ENCODE data around the gene PPFIA1.

The PPFIA1 gene

DNA sequence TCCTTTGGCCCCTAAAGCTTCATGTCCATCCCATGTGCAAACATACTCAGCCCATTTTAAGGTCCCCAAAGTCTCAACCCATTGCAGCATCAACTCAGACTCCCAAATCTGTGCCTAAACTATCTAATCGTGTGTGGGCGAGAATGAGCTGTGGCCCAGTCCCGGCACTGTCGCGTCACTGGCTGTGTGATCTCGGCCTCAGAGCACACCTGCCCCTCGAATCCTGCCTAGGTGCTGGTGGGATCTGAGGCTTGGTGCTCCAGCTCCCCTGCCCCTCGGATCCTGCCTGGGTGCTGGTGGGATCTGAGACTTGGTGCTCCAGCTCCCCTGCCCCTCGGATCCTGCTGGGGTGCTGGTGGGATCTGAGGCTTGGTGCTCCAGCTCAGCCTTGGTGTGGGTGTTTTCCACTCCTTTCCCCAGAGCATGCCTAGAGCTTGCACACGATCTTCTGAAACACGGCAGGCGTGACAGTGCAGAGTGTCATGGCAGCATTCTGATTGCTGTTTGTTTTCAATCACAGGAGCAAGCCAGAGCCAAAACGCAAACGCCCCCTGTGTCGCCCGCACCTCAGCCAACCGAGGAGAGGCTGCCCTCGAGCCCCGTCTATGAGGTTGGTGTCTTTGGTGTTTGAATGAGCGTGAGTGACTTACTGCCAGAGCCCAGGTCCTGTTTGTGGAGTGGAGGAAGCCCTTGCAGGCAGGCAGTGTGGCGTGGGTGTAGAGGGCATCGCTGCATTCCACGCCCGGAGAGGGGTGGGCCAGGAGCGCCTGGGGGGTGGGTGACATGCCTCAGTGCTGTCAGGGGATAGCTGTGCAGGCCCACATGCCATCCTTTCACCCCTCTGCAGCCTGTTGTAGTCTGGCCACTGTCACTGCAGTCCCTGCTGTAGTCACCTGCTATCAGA, 160.4 kb downstream of the PPFIA1 start:
- no peak for DNase-seq (ENCODE audit: low read depth, low spot score)

DNA sequence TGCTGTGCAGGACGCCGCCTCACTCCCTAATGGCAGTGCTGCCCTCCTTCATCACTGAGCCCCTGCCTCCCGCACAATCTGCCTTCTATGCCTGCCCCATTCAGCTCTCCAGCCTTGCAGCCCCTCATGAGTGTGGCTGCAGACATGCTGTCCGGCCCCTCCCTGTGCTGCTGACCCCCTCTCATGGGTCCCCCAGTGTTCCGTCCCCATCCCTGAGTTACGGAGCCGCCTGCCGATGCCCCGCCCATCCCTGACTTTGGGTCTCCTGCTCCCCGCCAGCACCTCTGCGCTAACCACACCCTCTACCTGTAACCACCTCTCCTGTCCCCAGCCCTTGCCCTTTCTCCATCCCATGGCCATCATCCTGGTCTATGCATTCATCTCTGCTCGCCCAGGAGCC, 161.1 kb downstream of the PPFIA1 start:
- DNase-seq (ENCODE audit: low read depth, low spot score): no peak

DNA sequence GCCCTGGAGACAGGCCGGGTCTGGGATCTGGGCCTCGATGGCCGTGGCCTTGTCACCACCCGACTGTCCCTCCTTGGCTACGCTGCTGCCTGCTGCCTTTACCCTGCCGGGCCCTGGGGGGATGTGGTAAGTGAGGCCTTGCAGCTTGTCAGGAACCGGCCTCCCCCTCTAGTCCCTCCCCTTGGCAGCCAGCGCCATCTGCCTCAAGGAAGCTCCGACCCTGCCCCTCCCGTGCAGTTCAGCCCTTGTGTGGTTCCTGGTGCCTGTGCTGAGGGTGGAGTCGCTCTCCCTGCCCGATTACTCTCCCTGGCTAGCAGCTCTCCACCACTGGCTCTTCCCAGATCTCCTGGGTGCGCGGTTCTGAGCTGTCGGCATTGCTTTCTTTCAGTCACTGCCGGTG, 161.6 kb downstream of the PPFIA1 start:
- no peak for DNase-seq (ENCODE audit: low read depth, low spot score)

DNA sequence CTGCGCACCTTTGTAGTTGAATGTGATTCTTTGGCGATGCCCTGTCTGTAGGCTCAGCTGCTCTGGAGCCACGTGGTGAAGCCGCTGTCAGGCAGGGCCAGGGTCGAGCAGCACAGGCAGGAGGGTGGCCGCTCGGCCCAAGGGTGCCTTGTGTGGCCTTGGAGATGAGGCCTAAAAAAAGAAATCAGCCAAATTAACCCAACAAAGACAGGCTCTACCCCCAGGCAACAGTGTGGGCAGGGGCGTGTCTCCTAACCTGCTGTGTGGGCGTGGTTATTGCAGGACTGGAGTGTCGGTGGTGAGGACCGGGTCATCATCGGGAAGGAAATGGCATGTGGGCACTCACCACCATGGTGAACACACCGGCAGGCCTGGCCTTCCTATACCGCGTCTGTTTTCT, 162.1 kb downstream of the PPFIA1 start:
- DNase-seq (ENCODE audit: low read depth, low spot score): no peak

DNA sequence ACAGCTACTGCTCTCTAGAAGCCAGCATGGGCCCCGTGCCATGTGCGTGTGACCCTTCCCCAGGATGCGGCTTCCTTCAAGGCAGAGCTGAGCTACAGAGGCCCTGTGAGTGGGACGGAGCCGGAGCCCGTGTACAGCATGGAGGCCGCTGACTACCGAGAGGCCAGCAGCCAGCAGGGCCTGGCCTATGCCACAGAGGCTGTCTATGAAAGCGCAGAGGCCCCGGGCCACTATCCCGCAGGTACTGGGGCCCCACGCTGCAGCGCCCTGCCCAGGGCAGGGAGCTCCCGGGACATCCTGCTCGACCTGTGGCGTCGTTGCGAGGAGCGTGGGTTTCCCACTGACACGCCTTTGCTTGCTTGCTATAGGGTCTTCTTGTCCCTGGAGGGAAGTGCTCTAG, 162.5 kb downstream of the PPFIA1 start:
- DNase-seq (ENCODE audit: low read depth, low spot score): no peak

DNA sequence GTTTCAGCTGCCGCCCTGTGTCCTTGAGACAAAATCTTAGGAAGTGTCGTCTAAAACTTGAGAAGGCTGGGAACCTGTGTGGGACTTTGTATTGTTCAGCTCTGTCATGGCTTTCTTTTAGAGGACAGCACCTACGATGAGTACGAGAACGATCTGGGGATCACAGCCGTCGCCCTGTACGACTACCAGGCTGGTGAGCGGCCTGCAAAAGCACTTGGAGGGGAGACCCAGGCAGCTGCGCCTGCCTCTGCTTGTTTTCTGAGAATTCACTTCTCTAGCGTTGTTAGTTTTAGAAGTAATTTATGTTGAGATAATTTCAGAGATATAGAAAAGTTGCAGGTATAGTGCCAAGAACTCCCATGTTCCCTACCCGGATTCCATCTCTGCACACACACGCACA, 163.0 kb downstream of the PPFIA1 start:
- no peak for DNase-seq (ENCODE audit: low read depth, low spot score)

Measured in activated CD4-positive, CD25-positive, alpha-beta regulatory T cell treated with anti-CD3 and anti-CD28 coated beads, Interleukin-2, amount 50 U/mL, for 16 hours (primary cell).